Smooth muscle cell (in vitro differentiated cells): Measurements from ENCODE around the gene AGAP1. TPM values are rescaled to one million over a fixed set of nuclear protein-coding genes. Genes with fewer than 3 reads are reported as not detected.

Source experiments
- DNase-seq: peaks from one replicate; lab custom pipeline; 2025; ENCODE audit not compliant: unreplicated experiment; lab: John Stamatoyannopoulos, UW
- H2AFZ ChIP-seq: fragments of 200-600 bp; sonication (generic); 2 replicates; pipeline ENCODE4 v1.6.0; 2016; ENCODE audit warnings: antibody characterized with exemption, low read depth, mild to moderate bottlenecking
- H3F3A ChIP-seq: fragments of 200-600 bp; sonication (generic); 2 replicates; pipeline ENCODE4 v1.6.0; 2017; ENCODE audit warnings: antibody characterized with exemption, low read depth
- H3K27ac ChIP-seq: fragments of 200-600 bp; sonication (generic); 2 replicates; pipeline ENCODE4 v1.5.1; 2016; ENCODE audit warnings: low read depth, mild to moderate bottlenecking
- H3K27me3 ChIP-seq: fragments of 200-600 bp; sonication (generic); 2 replicates; pipeline ENCODE4 v1.6.1; 2016; ENCODE audit warnings: low read depth, mild to moderate bottlenecking
- H3K36me3 ChIP-seq: fragments of 200-600 bp; sonication (generic); 2 replicates; pipeline ENCODE4 v1.5.1; 2016; ENCODE audit warnings: low read depth
- H3K4me1 ChIP-seq: fragments of 200-600 bp; sonication (generic); 2 replicates; pipeline ENCODE4 v1.5.1; 2016; ENCODE audit warnings: low read depth
- H3K4me2 ChIP-seq: fragments of 200-600 bp; sonication (generic); 2 replicates; pipeline ENCODE4 v1.6.0; 2016; ENCODE audit warnings: mild to moderate bottlenecking
- H3K4me3 ChIP-seq: fragments of 200-600 bp; sonication (generic); 2 replicates; pipeline ENCODE4 v1.5.1; 2016; ENCODE audit warnings: mild to moderate bottlenecking
- H3K79me2 ChIP-seq: fragments of 200-600 bp; sonication (generic); 2 replicates; pipeline ENCODE4 v1.6.0; 2016; ENCODE audit warnings: low read depth, mild to moderate bottlenecking
- H3K9ac ChIP-seq: fragments of 200-600 bp; sonication (generic); 2 replicates; pipeline ENCODE4 v1.6.0; 2016; ENCODE audit warnings: low read depth
- H3K9me3 ChIP-seq: fragments of 200-600 bp; sonication (generic); replicated peaks from 2 replicates; pipeline ENCODE4 v1.5.1; 2016; ENCODE audit warnings: low read depth
- H4K20me1 ChIP-seq: fragments of 200-600 bp; sonication (generic); 2 replicates; pipeline ENCODE4 v1.6.0; 2016; ENCODE audit warnings: low read depth
- WGBS: methylation state at CpG from one replicate; pipeline ENCODE4 v1.1.7; 2016; ENCODE audit warnings: low lambda C conversion rate; 5-methylcytosine and 5-hydroxymethylcytosine counted together
- polyA plus RNA-seq: library from polyadenylated mRNA; unstranded; fragments of >200 nt; fragmentation: Nextera tagmentation; extraction: Ambion mirVana; gene quantifications from 2 replicates; pipeline ENCODE4 v1.2.1, GENCODE V29; 2016
- total RNA-seq: library from RNA; depleted of rRNA; stranded (reverse); fragments of >200 nt; gene quantifications from 2 replicates; pipeline ENCODE4 v1.2.3, GENCODE V29; 2014
- TF ChIP-seq, protein P1 (sequence below): fragments of 200-600 bp; sonication (generic); IDR thresholded peaks from 2 replicates; pipeline ENCODE4 v1.5.1; 2017; ENCODE audit warnings: borderline replicate concordance, mild to moderate bottlenecking, antibody characterized with exemption; ENCODE audit not compliant: insufficient read depth, poor library complexity, severe bottlenecking

The AGAP1 gene
- 9.8 and 12.5 TPM in 2 replicates for total RNA-seq
- 3.9 TPM in 2 replicates for polyA plus RNA-seq

DNA sequence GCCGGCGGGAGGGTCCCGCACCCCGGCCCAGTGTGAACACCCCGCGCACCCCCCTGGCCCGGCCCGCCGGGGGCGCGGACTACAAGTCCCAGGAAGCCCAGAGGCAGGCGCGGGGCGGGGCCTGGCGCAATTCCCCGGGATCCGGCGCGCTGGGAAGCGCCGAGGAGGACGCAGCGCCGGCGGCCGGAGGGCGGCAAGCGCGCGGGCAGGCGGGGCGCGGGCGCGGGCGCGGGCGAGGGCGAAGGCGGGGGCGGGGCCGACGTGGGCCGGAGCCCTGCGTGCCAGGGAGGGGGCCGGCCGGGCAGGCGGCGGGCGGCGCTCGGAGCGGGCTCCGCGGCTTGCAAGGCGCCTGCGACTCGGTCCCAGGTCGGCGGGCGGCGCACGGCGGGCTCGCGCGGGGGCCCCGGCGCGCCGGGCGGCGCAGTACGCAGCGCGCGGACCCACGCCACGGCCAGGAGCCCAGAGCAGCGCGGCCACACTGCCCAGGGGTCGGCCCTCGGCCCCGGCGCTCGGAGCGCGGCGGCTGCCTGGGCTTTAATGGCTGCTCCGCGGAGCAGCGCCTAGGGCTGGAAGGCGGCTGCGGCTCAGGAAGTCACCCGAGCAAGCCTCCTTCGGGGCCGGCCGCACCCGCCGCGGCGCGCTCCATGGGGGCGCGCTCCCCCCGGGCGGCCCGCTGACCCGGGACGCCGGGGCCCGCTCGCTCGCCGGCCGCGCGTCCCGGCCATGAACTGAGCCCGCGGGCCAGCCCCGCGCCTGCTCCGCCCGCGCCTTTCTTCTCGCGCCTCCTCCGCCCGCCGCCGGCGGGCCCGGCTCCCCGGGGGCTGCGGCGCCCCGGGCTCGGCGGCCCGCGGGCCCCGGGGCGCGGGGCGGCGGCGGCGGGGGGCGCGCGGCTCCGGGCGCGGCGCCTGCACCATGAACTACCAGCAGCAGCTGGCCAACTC lies at the start of gene AGAP1:
TSS of gene AGAP1 (plus strand) at position 269 of the 941 bp plus-strand sequence.
- no peak within 1 kb of the TSS for H3K27ac ChIP-seq
- no peaks in the 10 kb centered on the region for H3K36me3 ChIP-seq
- H3K4me3 ChIP-seq: peak within 1 kb of the TSS; percentile 73
- H3K27me3 ChIP-seq: no peaks in the 10 kb centered on the region
- peaks cover 44% of the 10 kb centered on the region for H3K79me2 ChIP-seq
- peak within 1 kb of the TSS; percentile 17 for H3K9ac ChIP-seq
- 2% methylated on average over 46 of the region's 156 CpGs for WGBS
- H3K4me1 ChIP-seq: peaks cover 26% of the 10 kb centered on the region
- H3K9me3 ChIP-seq: no peaks in the 10 kb centered on the region
- peaks cover 42% of the 10 kb centered on the region for H4K20me1 ChIP-seq
- peak; percentile 77 for DNase-seq
- peak within 1 kb of the TSS; percentile 97 for H3K4me2 ChIP-seq
- TF ChIP-seq, protein P1, sequence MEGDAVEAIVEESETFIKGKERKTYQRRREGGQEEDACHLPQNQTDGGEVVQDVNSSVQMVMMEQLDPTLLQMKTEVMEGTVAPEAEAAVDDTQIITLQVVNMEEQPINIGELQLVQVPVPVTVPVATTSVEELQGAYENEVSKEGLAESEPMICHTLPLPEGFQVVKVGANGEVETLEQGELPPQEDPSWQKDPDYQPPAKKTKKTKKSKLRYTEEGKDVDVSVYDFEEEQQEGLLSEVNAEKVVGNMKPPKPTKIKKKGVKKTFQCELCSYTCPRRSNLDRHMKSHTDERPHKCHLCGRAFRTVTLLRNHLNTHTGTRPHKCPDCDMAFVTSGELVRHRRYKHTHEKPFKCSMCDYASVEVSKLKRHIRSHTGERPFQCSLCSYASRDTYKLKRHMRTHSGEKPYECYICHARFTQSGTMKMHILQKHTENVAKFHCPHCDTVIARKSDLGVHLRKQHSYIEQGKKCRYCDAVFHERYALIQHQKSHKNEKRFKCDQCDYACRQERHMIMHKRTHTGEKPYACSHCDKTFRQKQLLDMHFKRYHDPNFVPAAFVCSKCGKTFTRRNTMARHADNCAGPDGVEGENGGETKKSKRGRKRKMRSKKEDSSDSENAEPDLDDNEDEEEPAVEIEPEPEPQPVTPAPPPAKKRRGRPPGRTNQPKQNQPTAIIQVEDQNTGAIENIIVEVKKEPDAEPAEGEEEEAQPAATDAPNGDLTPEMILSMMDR: no peak
- peak within 1 kb of the TSS; percentile 93 for H2AFZ ChIP-seq
- H3F3A ChIP-seq: peaks cover 11% of the 10 kb centered on the region

DNA sequence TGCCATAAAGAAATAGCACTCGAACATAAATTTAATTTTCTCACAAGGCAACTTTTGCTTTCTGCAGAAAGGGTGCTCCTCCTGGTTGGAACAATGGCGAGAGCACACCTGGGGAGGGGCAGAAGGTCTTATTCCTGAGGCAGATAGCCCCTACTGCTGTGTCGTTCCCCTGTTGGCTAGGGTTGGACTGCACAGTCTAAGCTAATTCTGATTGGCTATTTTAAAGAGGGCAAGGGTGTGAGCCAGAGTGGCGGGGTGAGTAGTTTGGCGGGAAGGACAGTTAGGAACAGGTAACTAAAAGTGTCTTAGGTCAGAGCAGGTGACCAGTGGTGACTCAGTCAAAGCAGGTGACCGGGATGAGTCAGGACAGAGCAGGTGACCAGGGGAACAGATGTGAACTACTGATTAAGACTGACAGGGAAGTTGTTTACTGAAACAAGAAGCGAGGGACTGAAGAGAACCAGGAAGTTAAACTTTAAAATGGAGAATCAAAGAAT lies 49.7 kb upstream of the AGAP1 start:
- TF ChIP-seq, protein P1: no peak
- Histone ChIP-seq H3K79me2 (no peaks in the 10 kb centered on the region), H3K9me3 (no peaks in the 10 kb centered on the region), H4K20me1 (no peaks in the 10 kb centered on the region), H3F3A (no peaks in the 10 kb centered on the region), H3K4me2 (no peak overlapping the region), H3K36me3 (no peaks in the 10 kb centered on the region), H3K9ac (no peak overlapping the region), H3K27me3 (no peaks in the 10 kb centered on the region), H3K4me1 (no peaks in the 10 kb centered on the region), H2AFZ (no peak overlapping the region), H3K4me3 (no peak overlapping the region), H3K27ac (no peak overlapping the region)
- no peak for DNase-seq
- WGBS: 86% methylated on average over 7 of the region's 7 CpGs

DNA sequence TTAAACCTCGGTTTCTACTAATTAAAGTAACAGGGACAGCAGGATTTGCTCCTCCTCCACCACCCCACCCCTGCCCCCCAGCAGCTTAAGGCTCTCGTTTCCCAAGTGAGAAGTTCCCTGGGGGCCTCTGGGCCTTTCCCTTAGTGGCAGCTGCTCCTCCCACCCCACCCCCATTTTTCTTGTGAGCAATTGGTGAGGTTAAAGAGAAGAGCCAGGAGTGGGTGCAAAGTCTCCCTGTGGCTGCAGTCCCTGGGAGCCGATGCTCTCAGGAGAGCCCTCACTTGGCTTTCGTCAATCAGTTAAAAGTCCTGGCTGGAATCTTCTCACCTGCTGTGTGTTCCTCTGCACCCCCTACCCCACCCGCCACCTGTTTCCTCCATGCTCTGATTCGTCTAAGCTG lies 48.7 kb upstream of the AGAP1 start:
- H3K27me3 ChIP-seq: no peaks in the 10 kb centered on the region
- no peak for DNase-seq
- 75% methylated on average over 6 of the region's 6 CpGs for WGBS

More for the DNA sequence above, 48.7 kb upstream of the AGAP1 start:
- no peaks in the 10 kb centered on the region for H3F3A ChIP-seq
- no peaks in the 10 kb centered on the region for H4K20me1 ChIP-seq
- TF ChIP-seq, protein P1: no peak
- H3K9me3 ChIP-seq: no peaks in the 10 kb centered on the region
- H3K4me1 ChIP-seq: no peaks in the 10 kb centered on the region
- no peaks in the 10 kb centered on the region for H3K79me2 ChIP-seq
- no peak overlapping the region for H3K27ac ChIP-seq
- no peak overlapping the region for H3K4me2 ChIP-seq
- H3K36me3 ChIP-seq: no peaks in the 10 kb centered on the region
- no peak overlapping the region for H3K4me3 ChIP-seq
- H3K9ac ChIP-seq: no peak overlapping the region
- H2AFZ ChIP-seq: no peak overlapping the region
